GM19025 (cell line): Measurements from ENCODE around the gene ACSL6.

Source experiments
- ATAC-seq: cut with Tn5 transposase; IDR thresholded peaks from one replicate; pipeline ENCODE4 v1.9.1; 2021; ENCODE audit warnings: mild to moderate bottlenecking, low read depth, moderate library complexity; ENCODE audit not compliant: unreplicated experiment

The ACSL6 gene

GRCh38 chr5:132049093-132049492, 37.6 kb upstream of the ACSL6 start:
- no peak for ATAC-seq

GRCh38 chr5:132046880-132047299, 35.4 kb upstream of the ACSL6 start:
- no peak for ATAC-seq

- ATAC-seq = no peak
These were observed 32.7 kb upstream of the ACSL6 start for GRCh38 chr5:132044207-132044606.

GRCh38 chr5:132037353-132037752, 25.9 kb upstream of the ACSL6 start:
- no peak for ATAC-seq

GRCh38 chr5:132033122-132033521, 21.7 kb upstream of the ACSL6 start:
- no peak for ATAC-seq

- no peak for ATAC-seq
These were observed 20.7 kb upstream of the ACSL6 start for GRCh38 chr5:132032196-132032595.

- no peak for ATAC-seq
These were observed 19.2 kb upstream of the ACSL6 start for GRCh38 chr5:132030610-132031009.

GRCh38 chr5:132029609-132030330, 18.3 kb upstream of the ACSL6 start:
- no peak for ATAC-seq

GRCh38 chr5:132027027-132027426, 15.6 kb upstream of the ACSL6 start:
- no peak for ATAC-seq

GRCh38 chr5:132026516-132027008, 15.1 kb upstream of the ACSL6 start:
- no peak for ATAC-seq

GRCh38 chr5:132025403-132025971, 14.0 kb upstream of the ACSL6 start:
- no peak for ATAC-seq

- ATAC-seq = no peak
These were observed 13.4 kb upstream of the ACSL6 start for GRCh38 chr5:132024789-132025402.

- no peak for ATAC-seq
These were observed 12.6 kb upstream of the ACSL6 start for GRCh38 chr5:132024117-132024435.

- no peak for ATAC-seq
These were observed 12.0 kb upstream of the ACSL6 start for GRCh38 chr5:132023258-132024116.

GRCh38 chr5:132022737-132023136, 11.3 kb upstream of the ACSL6 start:
- no peak for ATAC-seq

- no peak for ATAC-seq
These were observed 10.2 kb upstream of the ACSL6 start for GRCh38 chr5:132021654-132022053.

GRCh38 chr5:132020568-132021339, 9.3 kb upstream of the ACSL6 start:
- ATAC-seq = peak; percentile 9

GRCh38 chr5:132019857-132020555, 8.5 kb upstream of the ACSL6 start:
- ATAC-seq = peak; percentile 94

- ATAC-seq = no peak
These were observed 7.9 kb upstream of the ACSL6 start for GRCh38 chr5:132019337-132019736.
